HepG2 (cell line): ENCODE results near the gene TOPBP1. TPM values are rescaled to one million over a fixed set of nuclear protein-coding genes. Genes with fewer than 3 reads are reported as not detected.

Experiments
- ATF7 ChIP-seq, 2 experiments: fragments of 450-650 bp in 1 of 2; sonication (generic) in 1 of 2; formaldehyde crosslinking in 1 of 2; IDR thresholded peaks; 2 replicates each; pipeline versions ENCODE4 v1.4.0 to v1.6.1; 2016 to 2020; ENCODE audit warnings: antibody characterized with exemption in 1 of 2, mild to moderate bottlenecking in 1 of 2, missing genetic modification reagents in 1 of 2
- CBX1 ChIP-seq: IDR thresholded peaks from one replicate; pipeline ENCODE4 v1.6.1; 2016; ENCODE audit warnings: antibody characterized with exemption, low read depth
- FOXA3 ChIP-seq: IDR thresholded peaks from 2 replicates; pipeline ENCODE4 v1.6.1; 2016; ENCODE audit warnings: missing genetic modification reagents, missing compliant biosample characterization
- GLI4 ChIP-seq: sonication (generic); formaldehyde crosslinking; IDR thresholded peaks from 2 replicates; pipeline ENCODE4 v1.5.1; 2020; ENCODE audit warnings: missing genetic modification reagents, mild to moderate bottlenecking, moderate library complexity, borderline replicate concordance
- HDAC2 ChIP-seq: sonication (generic); formaldehyde crosslinking; IDR thresholded peaks from 2 replicates; pipeline ENCODE4 v1.4.0; 2020; ENCODE audit warnings: missing genetic modification reagents
- HNF4G ChIP-seq, 2 experiments: sonication (generic) in 1 of 2; formaldehyde crosslinking in 1 of 2; IDR thresholded peaks; 2 replicates each; pipeline versions ENCODE4 v1.4.0 to v1.6.1; 2011 to 2020; ENCODE audit warnings: borderline replicate concordance in 2 of 2, low read depth in 2 of 2, mild to moderate bottlenecking in 2 of 2, low read length in 1 of 2, missing genetic modification reagents in 1 of 2, moderate library complexity in 1 of 2
- MED13 ChIP-seq: sonication (generic); formaldehyde crosslinking; IDR thresholded peaks from 2 replicates; pipeline ENCODE4 v1.5.0; 2020; ENCODE audit warnings: missing genetic modification reagents
- RFX3 ChIP-seq: IDR thresholded peaks from 2 replicates; pipeline ENCODE4 v1.6.1; 2016; ENCODE audit warnings: missing biosample characterization, missing genetic modification reagents
- SRSF1 ChIP-seq: fragments of 200-400 bp; formaldehyde crosslinking; optimal IDR thresholded peaks from 2 replicates; pipeline ENCODE3; 2017; ENCODE audit warnings: mild to moderate bottlenecking, low read depth, low read length, moderate library complexity
- ZFYVE20 ChIP-seq: sonication (generic); formaldehyde crosslinking; IDR thresholded peaks from 2 replicates; pipeline ENCODE4 v1.8.0; 2023; ENCODE audit warnings: low read depth, mild to moderate bottlenecking, moderate library complexity, missing genetic modification reagents, borderline replicate concordance
- ZNF501 ChIP-seq: sonication (generic); formaldehyde crosslinking; IDR thresholded peaks from 2 replicates; pipeline ENCODE4 v1.5.1; 2020; ENCODE audit warnings: mild to moderate bottlenecking, moderate library complexity, missing genetic modification reagents
- ZNF75D ChIP-seq: sonication (generic); formaldehyde crosslinking; IDR thresholded peaks from 2 replicates; pipeline ENCODE4 v1.8.1; 2023; ENCODE audit warnings: missing genetic modification reagents, mild to moderate bottlenecking, borderline replicate concordance
- ZNF792 ChIP-seq: IDR thresholded peaks from 2 replicates; pipeline ENCODE4 v1.6.1; 2016
- polyA plus RNA-seq, 8 experiments: library from polyadenylated mRNA; depleted of rRNA in 3 of 8; stranded (reverse) in 7 of 8; unstranded in 1 of 8; fragments of >200 nt; fragmentation: Illumina TruSeq in 4 of 8; extraction: Trizol in 4 of 8; gene quantifications; 2 replicates each; pipeline versions ENCODE4 v1.2.1 to v1.2.3, GENCODE V29; 2011 to 2016; ENCODE audit warnings: low read depth in 4 of 8, missing spikeins in 1 of 8, mixed read lengths in 1 of 8; ENCODE audit not compliant: insufficient read depth in 1 of 8
- total RNA-seq, 5 experiments: library from RNA; depleted of rRNA; stranded (reverse); fragments of >200 nt; fragmentation: Illumina TruSeq; extraction: Trizol; gene quantifications; 2 replicates each; pipeline ENCODE4 v1.2.3, GENCODE V29; 2016; ENCODE audit warnings: low read depth in 1 of 5
- TF ChIP-seq, protein P1 (sequence below): sonication (generic); formaldehyde crosslinking; IDR thresholded peaks from one replicate; pipeline ENCODE4 v1.5.1; 2020; ENCODE audit warnings: mild to moderate bottlenecking, missing genetic modification reagents; ENCODE audit errors: not compliant biosample characterization
- TF ChIP-seq, protein P2 (sequence below): sonication (generic); formaldehyde crosslinking; conservative IDR thresholded peaks from 2 replicates; pipeline ENCODE4 v1.8.0; 2022; ENCODE audit warnings: missing genetic modification reagents
- TF ChIP-seq, protein P3 (sequence below): sonication (generic); formaldehyde crosslinking; IDR thresholded peaks from 2 replicates; pipeline ENCODE4 v1.5.1; 2020; ENCODE audit warnings: missing genetic modification reagents, mild to moderate bottlenecking, borderline replicate concordance
- TF ChIP-seq, protein P4 (sequence below): sonication (generic); formaldehyde crosslinking; IDR thresholded peaks from 2 replicates; pipeline ENCODE4 v1.4.0; 2020; ENCODE audit warnings: mild to moderate bottlenecking, missing genetic modification reagents

The TOPBP1 gene
- total and polyA plus RNA-seq, 2 of the 13 experiments (the other 11 are each of a cell fraction or from before 2014, with no cell fraction given) = 24.3 to 42.9 TPM

DNA sequence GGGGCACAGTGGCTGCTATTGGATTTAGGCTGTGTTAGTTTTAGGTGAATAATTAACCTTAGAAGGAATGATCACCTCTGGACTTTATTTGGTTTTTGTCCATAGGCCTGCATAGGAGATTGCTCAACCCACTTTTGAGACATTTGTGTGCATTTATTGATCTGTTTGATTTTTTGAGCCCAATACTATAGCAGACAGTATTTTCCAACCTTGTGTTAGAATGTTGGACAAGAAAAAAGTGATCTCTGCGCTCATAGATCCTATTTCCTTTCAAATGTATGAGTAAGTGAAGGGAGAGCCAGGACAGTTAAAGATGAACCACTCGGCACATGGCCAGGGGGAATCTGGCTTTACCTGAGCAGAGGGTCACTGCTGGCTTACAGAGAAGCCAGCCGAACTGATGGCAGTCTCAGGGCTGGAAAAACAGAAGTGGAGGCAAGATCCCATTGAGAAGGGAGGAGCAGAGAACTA, 8.8 kb upstream of the TOPBP1 start (continued):
- TF ChIP-seq ATF7 (IDR thresholded peaks at IDR 0.05) (no peak), ATF7 (CRISPR knock-in tag; IDR thresholded peaks at IDR 0.05) (peak; percentile 72; the same call in 1 of the 2 replicates), ZNF501 (CRISPR knock-in tag) (peak; percentile 51; the same call in 1 of the 2 replicates), ZNF75D (CRISPR knock-in tag) (no peak), ZFYVE20 (CRISPR knock-in tag) (no peak), RFX3 (CRISPR knock-in tag) (no peak), SRSF1 (no peak), CBX1 (no peak), MED13 (CRISPR knock-in tag) (peak; percentile 83; the same call in 1 of the 2 replicates), ZNF792 (CRISPR knock-in tag) (peak; percentile 53; the same call in 1 of the 2 replicates), HNF4G (IDR thresholded peaks at IDR 0.05; ENCODE audit: borderline replicate concordance, low read depth, low read length) (peak; percentile 90), HNF4G (CRISPR knock-in tag; IDR thresholded peaks at IDR 0.05; ENCODE audit: borderline replicate concordance, low read depth) (peak; percentile 59; the same call in 1 of the 2 replicates), HDAC2 (CRISPR knock-in tag) (peak; percentile 92), GLI4 (CRISPR knock-in tag) (no peak), FOXA3 (peak; percentile 94)
- TF ChIP-seq, protein P1, sequence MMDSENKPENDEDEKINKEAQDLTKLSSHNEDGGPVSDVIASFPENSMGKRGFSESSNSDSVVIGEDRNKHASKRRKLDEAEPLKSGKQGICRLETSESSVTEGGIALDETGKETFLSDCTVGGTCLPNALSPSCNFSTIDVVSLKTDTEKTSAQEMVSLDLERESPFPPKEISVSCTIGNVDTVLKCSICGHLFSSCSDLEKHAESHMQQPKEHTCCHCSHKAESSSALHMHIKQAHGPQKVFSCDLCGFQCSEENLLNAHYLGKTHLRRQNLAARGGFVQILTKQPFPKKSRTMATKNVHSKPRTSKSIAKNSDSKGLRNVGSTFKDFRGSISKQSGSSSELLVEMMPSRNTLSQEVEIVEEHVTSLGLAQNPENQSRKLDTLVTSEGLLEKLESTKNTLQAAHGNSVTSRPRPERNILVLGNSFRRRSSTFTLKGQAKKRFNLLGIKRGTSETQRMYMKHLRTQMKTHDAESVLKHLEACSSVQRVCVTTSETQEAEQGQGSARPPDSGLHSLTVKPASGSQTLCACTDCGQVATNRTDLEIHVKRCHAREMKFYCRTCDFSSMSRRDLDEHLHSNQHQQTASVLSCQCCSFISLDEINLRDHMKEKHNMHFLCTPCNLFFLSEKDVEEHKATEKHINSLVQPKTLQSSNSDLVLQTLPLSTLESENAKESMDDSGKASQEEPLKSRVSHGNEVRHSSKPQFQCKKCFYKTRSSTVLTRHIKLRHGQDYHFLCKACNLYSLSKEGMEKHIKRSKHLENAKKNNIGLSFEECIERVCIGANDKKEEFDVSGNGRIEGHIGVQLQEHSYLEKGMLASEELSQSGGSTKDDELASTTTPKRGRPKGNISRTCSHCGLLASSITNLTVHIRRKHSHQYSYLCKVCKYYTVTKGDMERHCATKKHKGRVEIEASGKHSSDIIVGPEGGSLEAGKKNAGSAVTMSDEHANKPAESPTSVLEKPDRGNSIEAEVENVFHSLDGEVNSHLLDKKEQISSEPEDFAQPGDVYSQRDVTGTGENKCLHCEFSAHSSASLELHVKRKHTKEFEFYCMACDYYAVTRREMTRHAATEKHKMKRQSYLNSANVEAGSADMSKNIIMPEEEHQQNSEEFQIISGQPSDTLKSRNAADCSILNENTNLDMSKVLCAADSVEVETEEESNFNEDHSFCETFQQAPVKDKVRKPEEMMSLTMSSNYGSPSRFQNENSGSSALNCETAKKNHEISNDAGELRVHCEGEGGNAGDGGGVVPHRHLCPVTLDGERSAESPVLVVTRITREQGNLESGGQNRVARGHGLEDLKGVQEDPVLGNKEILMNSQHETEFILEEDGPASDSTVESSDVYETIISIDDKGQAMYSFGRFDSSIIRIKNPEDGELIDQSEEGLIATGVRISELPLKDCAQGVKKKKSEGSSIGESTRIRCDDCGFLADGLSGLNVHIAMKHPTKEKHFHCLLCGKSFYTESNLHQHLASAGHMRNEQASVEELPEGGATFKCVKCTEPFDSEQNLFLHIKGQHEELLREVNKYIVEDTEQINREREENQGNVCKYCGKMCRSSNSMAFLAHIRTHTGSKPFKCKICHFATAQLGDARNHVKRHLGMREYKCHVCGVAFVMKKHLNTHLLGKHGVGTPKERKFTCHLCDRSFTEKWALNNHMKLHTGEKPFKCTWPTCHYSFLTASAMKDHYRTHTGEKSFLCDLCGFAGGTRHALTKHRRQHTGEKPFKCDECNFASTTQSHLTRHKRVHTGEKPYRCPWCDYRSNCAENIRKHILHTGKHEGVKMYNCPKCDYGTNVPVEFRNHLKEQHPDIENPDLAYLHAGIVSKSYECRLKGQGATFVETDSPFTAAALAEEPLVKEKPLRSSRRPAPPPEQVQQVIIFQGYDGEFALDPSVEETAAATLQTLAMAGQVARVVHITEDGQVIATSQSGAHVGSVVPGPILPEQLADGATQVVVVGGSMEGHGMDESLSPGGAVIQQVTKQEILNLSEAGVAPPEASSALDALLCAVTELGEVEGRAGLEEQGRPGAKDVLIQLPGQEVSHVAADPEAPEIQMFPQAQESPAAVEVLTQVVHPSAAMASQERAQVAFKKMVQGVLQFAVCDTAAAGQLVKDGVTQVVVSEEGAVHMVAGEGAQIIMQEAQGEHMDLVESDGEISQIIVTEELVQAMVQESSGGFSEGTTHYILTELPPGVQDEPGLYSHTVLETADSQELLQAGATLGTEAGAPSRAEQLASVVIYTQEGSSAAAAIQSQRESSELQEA (CRISPR knock-in tag) = no peak
- TF ChIP-seq, protein P2, sequence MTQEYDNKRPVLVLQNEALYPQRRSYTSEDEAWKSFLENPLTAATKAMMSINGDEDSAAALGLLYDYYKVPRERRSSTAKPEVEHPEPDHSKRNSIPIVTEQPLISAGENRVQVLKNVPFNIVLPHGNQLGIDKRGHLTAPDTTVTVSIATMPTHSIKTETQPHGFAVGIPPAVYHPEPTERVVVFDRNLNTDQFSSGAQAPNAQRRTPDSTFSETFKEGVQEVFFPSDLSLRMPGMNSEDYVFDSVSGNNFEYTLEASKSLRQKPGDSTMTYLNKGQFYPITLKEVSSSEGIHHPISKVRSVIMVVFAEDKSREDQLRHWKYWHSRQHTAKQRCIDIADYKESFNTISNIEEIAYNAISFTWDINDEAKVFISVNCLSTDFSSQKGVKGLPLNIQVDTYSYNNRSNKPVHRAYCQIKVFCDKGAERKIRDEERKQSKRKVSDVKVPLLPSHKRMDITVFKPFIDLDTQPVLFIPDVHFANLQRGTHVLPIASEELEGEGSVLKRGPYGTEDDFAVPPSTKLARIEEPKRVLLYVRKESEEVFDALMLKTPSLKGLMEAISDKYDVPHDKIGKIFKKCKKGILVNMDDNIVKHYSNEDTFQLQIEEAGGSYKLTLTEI = no peak
- TF ChIP-seq, protein P3, sequence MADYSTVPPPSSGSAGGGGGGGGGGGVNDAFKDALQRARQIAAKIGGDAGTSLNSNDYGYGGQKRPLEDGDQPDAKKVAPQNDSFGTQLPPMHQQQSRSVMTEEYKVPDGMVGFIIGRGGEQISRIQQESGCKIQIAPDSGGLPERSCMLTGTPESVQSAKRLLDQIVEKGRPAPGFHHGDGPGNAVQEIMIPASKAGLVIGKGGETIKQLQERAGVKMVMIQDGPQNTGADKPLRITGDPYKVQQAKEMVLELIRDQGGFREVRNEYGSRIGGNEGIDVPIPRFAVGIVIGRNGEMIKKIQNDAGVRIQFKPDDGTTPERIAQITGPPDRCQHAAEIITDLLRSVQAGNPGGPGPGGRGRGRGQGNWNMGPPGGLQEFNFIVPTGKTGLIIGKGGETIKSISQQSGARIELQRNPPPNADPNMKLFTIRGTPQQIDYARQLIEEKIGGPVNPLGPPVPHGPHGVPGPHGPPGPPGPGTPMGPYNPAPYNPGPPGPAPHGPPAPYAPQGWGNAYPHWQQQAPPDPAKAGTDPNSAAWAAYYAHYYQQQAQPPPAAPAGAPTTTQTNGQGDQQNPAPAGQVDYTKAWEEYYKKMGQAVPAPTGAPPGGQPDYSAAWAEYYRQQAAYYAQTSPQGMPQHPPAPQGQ (CRISPR knock-in tag) = no peak
- TF ChIP-seq, protein P4, sequence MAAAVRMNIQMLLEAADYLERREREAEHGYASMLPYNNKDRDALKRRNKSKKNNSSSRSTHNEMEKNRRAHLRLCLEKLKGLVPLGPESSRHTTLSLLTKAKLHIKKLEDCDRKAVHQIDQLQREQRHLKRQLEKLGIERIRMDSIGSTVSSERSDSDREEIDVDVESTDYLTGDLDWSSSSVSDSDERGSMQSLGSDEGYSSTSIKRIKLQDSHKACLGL (CRISPR knock-in tag) = no peak
